GM19395 (cell line): ENCODE results near the gene PLEKHG4.

ENCODE experiments used
- ATAC-seq: cut with Tn5 transposase; IDR thresholded peaks from one replicate; pipeline ENCODE4 v1.9.1; 2021; ENCODE audit warnings: mild to moderate bottlenecking, moderate library complexity; ENCODE audit not compliant: unreplicated experiment

The PLEKHG4 gene

GRCh38 chr16:67259705-67260104 is 19.6 kb upstream of the PLEKHG4 start:
- no peak for ATAC-seq

DNA sequence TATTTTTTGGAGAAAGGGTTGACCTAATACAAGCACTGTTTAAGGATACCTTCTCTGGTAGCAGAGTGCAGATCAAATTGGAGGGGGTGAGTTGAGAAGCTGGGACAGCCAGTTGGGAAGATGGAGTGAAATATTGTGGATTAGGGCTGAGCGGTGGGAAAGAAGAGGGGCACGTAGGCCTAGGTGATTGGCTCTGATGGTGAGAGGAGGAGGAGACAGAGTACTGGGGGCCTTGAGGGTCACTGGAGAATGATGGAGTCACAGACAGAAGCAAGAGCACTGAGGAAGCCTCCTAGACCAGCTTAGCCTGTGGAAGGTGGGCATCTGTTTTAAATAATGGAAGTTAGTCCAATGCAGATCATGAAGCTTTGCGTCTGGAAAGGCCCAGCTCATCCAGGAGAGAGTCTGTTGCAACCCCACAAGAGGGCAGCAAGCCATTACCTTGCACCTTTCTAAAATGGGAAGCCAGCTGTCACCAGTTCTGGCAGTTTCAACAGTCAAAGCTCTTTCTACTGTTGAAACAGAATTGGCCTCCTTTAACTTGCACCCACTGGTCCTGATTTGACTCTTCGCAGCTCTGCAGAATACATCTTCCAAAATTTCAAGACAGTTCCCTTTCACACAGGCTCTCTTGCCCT is 18.8 kb upstream of the PLEKHG4 start:
- ATAC-seq: no peak

DNA sequence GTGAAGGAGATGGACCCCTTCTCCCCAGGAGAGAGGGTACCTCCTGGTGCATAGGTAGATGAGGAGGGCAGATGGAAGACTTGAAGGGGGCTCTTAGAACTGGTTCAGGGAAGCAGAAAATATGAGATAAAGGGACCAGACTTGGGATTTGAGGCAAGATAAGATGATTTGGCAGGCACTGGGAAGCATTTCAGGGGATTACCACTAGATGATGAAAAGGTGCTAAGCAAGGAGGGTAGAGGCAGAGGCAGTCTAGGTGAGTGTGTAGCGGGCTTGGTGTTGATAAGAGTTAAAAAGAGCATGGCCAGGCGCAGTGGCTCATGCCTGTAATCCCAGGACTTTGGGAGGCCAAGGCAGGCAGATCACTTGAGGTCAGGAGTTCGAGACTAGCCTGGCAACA is 16.1 kb upstream of the PLEKHG4 start:
- no peak for ATAC-seq

DNA sequence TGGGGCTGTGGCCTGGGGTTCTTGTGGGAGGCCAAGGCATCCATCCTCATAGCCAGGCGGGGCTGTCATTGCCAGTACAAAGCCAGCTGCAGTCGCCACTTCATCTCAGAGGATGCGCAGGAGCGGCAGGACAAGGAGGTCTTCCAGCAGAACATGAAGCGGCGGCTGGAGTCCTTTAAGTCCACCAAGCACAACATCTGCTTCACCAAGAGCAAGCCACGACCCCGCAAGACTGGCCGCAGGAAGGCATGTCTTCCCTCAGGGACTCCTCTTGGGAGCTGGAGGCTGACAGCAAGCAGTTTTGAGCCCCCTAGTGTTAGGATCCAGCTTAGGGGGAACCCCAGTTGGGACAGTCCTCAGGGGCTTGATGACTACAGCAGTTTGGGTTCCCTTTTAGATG is 15.1 kb upstream of the PLEKHG4 start:
- ATAC-seq: no peak

DNA sequence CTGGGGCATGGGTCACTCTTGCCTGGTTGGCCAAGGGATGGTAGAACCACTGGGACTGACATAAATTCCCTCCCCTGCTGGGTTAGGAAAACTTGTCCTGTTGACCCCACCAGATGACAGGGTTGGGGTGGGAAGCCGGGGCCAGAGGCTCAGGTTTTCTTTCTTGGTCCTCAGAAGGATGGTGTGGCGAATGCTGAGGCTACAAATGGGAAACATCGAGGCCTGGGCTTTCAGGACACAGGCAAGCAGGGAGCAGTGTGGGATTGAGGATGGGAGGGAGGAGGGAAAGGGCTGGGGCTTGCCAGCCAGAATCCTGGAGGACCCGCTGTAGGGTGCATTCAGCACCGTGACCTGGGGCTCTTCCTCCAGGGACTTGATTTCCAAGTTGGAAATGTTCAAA is 14.5 kb upstream of the PLEKHG4 start:
- no peak for ATAC-seq

GRCh38 chr16:67265834-67266233 is 13.5 kb upstream of the PLEKHG4 start:
- ATAC-seq: no peak

GRCh38 chr16:67268136-67268579 is 11.2 kb upstream of the PLEKHG4 start:
- ATAC-seq: no peak

DNA sequence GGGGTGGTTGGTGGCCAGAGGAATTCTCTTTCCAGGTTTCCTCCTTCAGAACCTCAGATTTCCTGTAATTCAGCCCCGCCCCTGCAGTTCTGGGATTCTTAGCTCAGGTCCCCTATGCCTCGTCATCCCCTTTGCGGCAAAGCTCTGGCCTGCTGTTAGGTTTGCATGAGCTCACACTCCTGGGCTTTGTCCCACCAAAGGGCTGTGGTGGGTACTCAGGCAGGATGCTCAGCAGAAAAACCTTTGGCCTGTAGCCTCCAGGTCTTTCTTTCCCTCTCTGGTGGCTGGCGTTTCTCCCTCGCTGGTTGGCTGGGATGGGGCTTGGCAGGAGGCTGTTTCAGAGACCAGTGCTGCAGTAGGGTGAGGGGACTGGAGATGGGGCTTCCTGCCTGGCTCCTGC is 9.6 kb upstream of the PLEKHG4 start:
- ATAC-seq: no peak

DNA sequence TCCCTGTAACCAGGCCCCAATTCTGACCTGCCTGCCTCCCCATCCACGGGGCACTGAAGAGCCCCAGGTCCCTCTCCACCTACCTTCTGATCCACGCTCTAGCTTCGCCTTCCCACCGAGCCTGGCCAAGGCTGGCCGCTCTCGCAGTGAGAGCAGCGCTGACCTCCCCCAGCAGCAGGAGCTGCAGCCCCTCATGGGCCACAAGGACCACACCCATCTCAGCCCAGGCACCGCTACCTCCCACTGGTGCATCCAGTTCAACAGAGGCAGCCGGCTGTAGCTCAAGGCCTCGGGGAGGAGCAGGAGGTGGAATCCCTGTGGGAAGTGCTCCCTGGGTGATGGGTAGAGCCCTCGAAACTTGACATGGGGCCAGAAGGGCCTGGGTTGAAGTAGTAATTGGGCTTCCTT is 8.4 kb upstream of the PLEKHG4 start:
- no peak for ATAC-seq

GRCh38 chr16:67271446-67271845 is 7.9 kb upstream of the PLEKHG4 start:
- no peak for ATAC-seq

GRCh38 chr16:67275321-67275720 is 4.0 kb upstream of the PLEKHG4 start:
- ATAC-seq: no peak

DNA sequence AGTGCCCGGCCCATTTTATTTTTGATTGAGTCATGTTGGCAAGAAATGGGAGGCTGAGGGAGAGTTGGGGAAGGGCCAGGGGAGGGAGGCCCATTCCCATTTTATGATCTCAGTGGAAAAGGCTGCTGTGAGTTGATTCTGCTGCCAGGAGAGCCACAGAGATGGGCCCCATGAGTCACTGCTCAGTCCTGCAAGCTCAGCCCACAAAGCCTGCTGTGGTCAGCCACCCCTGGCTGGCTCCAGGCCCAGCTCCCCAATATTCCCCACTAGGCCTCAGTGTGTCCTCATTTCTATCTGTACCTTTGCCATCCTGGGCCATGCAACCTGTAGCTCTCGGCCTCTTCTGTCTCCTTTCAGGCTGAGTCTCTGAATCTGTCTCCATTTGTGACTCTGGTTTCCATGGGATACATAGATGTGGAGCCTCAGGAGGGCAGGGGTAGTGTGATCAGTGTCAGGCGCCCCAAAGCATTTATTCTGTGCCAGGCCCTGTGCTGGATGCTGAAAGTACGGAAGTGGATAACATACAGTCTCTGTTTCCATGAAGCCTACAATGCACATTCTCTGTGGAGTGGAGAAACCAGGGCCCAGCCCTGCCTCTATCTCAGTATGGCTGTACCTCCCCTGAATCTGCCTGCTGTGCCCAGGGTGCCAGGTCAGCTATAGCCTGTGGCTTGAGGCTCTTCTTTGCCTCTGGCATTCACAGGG is 1.9 kb upstream of the PLEKHG4 start:
- no peak for ATAC-seq

DNA sequence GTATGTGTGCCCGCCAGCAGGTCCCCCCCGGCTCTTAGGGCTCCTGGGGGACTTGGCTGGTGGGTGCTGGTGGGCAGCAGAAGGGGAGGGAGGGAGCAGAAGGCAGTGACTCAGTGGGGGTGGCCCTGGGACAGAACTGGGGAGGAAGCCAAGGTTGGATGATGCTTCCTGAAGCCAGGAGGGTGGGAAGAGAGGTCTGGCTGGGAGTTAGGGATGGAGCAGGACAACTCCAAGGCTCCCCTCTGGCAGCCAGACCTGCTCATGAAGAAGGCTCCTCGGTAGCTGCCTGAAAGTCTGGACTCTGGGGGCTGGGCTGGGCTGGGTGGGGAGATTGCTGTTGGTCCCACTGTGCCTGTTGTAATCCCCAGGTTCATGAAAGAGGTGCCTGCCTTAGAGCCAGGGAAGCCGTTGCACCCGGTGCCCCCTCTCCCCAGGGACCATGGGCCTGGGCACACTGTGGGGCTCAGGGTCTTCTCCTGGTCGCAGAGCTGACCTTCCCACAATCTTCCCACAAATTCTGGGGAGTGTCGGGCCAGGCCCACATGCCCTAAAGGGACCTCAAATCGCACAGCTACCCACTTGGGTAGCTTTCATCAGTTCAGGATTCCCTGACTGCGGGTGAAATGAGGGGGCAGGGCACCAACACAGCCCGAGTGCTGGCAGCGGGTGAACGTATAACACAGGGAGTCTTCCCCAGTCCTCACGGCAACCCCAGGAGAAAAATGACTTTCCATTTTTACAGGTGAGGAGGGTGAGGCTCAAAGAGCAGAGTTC is 1.1 kb upstream of the PLEKHG4 start:
- ATAC-seq: no peak

DNA sequence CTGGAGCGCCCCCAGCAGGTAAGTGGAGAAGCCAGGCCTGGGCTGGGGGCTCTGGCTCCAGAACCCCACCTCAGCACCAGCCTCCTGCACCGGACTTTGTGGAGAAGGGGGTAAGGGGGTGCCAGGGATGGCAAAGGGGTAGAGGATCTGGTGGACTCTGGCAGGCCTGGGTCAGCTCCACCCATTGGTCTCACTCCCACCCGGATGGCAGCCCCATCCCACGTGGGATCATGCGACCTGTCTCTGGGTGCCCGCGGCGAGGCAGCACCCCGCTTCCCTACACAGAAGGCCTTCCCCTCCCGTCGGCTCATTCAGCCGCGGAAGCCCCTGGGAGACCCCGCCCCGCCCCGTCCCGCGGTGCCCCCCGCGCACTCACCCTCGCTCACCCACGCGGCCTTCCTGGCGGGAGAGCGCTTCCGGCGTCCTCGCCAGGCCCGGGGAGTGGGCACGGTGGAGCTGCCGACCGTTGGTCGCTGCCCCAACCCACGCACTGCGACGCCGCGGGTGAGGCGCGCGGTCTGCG is 498 bp upstream of the PLEKHG4 start:
- peak; percentile 40 for ATAC-seq

DNA sequence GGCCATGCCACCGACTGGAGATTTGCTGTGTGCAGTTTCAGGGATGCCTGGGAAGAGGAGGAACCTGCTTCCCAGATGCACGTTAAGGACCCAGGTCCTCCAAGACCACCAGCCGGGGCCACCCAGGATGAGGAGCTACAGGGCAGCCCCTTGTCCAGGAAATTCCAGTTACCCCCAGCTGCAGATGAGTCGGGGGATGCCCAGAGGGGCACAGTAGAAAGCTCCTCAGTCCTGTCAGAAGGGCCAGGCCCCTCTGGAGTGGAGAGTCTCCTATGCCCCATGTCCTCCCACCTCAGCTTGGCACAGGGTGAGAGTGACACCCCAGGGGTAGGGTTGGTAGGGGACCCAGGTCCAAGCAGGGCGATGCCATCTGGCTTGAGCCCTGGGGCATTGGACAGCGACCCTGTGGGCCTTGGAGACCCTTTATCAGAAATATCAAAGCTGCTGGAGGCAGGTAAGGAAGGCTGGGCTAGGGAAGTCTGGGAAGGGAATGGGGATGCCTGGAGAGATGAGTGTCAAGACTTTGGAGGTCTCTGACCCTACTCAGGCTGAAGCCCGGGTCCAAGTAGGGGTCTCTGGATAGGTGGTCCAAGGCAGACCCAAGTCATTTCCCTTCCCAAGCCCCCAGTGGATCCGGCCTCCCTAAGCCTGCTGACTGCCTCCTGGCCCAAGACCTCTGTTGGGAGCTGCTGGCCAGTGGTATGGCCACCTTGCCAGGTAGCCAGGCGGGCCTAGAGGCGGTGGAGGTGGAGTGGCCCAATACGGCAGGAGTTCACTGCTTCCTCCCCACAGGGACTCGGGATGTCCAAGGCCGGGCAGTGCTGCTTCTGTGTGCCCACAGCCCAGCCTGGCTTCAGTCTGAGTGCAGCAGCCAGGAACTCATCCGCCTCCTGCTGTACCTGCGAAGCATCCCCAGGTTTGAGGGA is 1.0 kb downstream of the PLEKHG4 start:
- no peak for ATAC-seq

DNA sequence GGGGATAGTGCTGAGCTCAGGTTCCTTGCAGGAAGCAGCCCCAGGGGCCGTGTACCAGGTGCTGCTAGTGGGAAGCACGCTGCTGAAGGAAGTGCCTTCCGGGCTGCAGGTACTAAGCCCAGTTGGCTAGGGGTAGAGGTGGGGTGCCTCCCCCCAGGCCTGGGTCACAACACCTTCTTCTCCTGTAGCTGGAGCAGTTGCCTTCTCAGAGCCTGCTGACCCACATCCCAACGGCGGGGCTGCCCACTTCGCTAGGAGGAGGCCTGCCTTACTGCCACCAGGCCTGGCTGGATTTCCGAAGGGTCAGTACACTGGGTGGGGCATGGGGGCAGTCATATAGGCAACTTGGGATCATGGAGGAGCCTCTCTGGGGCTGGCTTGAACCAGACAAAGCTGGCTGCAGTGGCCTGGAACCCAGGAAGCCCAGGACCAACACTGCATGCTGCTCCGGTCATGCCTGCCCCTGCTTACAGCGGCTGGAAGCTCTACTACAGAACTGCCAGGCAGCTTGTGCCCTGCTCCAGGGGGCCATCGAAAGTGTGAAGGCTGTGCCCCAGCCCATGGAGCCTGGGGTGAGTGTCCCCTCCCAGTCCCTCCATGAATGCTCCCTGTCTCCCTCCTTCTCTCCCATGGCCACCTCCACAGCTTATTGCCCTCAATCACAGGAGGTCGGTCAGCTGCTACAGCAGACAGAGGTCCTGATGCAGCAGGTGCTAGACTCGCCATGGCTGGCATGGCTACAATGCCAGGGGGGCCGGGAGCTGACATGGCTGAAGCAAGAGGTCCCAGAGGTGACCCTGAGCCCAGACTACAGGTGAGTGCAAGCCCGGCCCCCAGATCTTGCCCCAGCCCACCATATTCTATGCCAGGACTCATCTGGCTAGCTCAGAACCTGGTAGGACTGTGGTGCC is 2.5 kb downstream of the PLEKHG4 start:
- no peak for ATAC-seq

GRCh38 chr16:67282447-67282805 is 3.1 kb downstream of the PLEKHG4 start:
- no peak for ATAC-seq

DNA sequence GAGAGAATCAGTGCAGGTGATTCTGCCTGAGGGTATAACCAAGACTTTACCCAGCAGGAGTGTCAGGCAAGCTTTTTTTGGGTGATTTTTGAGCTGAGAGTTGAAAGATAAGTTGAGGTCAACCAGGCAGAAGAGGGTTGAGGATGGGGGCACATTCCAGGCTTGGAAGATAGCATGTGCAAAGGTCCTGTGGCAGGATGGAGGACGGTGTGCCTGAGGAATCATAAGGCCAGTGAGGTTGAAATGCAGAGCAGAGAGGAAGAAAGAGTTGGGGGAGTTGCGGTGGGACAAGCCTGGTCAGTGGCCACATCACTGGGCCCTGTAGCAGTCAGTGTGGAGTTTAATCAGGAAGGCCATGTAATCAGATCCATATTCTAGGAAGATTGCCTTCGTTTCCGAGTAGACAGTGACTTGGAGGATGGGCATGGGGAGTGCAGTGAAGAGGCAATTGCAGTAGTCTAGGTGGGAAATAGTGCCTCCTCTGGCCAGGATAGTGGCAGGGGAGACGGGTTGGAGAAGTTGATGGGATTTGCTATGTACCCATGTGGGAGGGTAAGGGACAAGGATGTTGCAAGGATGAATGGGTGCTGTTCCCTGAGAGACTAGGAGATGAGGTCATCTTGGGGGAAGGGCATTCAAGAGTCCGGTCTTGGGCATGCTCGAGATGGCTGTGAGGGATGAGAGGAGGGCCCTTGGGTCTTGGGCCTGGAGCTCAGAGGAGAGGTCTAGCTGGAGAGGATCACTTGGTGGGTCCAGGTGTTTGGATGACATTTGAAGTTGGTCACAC is 3.9 kb downstream of the PLEKHG4 start:
- ATAC-seq: no peak
